Measurements from ENCODE around the gene MEIS3.

MEIS3 gene

DNA sequence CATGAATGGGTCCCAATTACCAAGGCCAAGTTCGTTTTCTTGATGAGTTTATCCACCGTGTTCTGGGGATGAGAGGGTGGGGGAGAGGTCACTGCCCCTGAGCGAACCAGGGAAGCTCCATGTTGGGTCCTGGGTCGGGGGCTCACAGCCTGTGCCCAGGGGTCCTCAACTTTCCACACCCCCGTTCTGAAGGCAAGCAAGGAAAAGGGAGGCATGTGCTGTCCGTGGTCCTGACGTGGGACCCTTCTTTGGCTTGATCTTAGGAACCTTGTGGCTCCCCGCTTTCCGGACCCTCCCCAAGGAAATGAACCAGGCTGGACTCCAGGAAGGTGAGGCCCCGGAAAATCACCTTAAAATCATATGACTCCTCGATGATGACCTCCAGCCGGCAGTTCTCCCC lies 18.2 kb upstream of the MEIS3 start:
- peak; percentile 62 for DNase-seq (ENCODE audit: low read depth)
- no peak for TF ChIP-seq POLR2A (IDR thresholded peaks at IDR 0.05; ENCODE audit: extremely low read depth, insufficient read length)
- TF ChIP-seq, protein P1, sequence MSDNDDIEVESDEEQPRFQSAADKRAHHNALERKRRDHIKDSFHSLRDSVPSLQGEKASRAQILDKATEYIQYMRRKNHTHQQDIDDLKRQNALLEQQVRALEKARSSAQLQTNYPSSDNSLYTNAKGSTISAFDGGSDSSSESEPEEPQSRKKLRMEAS (IDR thresholded peaks at IDR 0.05; ENCODE audit: low read depth, low read length), result peak; percentile 51; the same call in 1 of the 2 replicates
- no peak overlapping the region for H3K4me3 ChIP-seq (ENCODE audit: low read depth, low read length)

DNA sequence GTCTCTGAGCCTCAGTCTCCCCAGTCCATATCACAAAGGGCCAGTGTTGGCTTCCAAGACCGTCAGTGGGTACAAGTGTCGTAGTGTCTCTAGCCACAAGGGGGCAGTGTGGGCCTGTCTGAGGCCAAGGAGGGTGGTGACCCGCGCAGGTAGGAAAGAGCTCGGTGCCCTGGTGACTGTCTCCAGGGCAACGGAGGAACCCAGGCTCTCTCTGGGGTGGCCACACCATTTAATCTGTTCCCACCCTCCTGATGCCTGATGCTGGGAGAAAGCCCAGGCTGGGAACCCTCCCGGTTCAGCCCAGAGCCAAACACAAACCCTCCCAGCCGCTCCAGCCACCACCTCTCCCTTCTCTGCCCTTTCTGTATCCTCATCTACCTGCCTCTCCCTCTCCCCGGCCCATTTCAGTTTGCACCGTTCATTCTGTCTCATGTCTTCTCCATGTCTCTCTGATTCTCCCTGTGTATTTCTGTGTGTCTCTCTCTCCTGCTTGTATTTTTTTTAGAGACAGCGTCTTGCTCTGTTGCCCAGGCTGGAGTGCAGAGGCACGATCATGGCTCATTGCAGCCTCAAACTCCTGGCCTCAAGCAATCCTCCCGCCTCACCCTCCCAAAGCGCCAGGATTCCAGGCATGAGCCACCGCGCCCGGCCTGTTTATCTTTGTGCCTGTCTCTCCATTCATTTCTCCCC lies 17.5 kb upstream of the MEIS3 start:
- DNase-seq (ENCODE audit: low read depth), result peak; percentile 91
- TF ChIP-seq, protein P1 (IDR thresholded peaks at IDR 0.05; ENCODE audit: low read depth, low read length), result peak; percentile 61
- TF ChIP-seq POLR2A (IDR thresholded peaks at IDR 0.05; ENCODE audit: extremely low read depth, insufficient read length), result no peak
- 0 out of 2 replicates have a peak, but pooled peaks have one; percentile 48 for TF ChIP-seq MYC (IDR thresholded peaks at IDR 0.05; ENCODE audit: low read depth, low read length)
- TF ChIP-seq, protein P2, sequence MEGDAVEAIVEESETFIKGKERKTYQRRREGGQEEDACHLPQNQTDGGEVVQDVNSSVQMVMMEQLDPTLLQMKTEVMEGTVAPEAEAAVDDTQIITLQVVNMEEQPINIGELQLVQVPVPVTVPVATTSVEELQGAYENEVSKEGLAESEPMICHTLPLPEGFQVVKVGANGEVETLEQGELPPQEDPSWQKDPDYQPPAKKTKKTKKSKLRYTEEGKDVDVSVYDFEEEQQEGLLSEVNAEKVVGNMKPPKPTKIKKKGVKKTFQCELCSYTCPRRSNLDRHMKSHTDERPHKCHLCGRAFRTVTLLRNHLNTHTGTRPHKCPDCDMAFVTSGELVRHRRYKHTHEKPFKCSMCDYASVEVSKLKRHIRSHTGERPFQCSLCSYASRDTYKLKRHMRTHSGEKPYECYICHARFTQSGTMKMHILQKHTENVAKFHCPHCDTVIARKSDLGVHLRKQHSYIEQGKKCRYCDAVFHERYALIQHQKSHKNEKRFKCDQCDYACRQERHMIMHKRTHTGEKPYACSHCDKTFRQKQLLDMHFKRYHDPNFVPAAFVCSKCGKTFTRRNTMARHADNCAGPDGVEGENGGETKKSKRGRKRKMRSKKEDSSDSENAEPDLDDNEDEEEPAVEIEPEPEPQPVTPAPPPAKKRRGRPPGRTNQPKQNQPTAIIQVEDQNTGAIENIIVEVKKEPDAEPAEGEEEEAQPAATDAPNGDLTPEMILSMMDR (IDR thresholded peaks at IDR 0.05; ENCODE audit: low read depth, low read length), result peak; percentile 100
- H3K4me3 ChIP-seq (ENCODE audit: low read depth, low read length), result no peak overlapping the region

DNA sequence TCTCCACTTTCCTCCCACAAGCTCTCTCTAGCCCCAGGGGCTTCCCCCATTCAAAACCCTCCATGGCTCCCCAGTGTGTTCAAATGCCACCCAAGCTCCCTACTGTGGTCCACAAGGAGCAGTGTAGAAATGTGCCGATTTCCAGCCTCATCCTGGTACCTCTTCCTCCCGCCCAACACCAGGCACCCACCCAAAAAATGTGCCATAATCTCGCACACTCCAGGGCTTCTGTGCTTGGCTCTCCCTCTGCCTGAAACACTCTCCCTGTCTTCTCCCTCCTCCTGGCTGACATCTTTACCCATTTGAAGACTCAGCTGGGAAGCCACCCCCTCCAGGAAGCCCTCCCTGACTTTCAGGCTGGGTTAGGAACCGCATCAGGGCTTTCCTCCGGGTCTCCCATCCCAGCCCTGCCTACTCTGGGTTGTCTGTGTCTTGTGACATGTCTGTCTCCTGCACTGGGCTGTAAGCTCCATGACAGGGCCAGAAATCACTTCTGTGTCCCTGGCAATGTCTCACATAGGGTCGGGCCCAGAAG lies 16.6 kb upstream of the MEIS3 start:
- DNase-seq (ENCODE audit: low read depth), result no peak
- no peak overlapping the region for H3K4me3 ChIP-seq (ENCODE audit: low read depth, low read length)
- TF ChIP-seq, protein P2 (IDR thresholded peaks at IDR 0.05; ENCODE audit: low read depth, low read length), result no peak
- no peak for TF ChIP-seq MYC (IDR thresholded peaks at IDR 0.05; ENCODE audit: low read depth, low read length)
- no peak for TF ChIP-seq POLR2A (IDR thresholded peaks at IDR 0.05; ENCODE audit: extremely low read depth, insufficient read length)
- TF ChIP-seq, protein P1 (IDR thresholded peaks at IDR 0.05; ENCODE audit: low read depth, low read length), result no peak

DNA sequence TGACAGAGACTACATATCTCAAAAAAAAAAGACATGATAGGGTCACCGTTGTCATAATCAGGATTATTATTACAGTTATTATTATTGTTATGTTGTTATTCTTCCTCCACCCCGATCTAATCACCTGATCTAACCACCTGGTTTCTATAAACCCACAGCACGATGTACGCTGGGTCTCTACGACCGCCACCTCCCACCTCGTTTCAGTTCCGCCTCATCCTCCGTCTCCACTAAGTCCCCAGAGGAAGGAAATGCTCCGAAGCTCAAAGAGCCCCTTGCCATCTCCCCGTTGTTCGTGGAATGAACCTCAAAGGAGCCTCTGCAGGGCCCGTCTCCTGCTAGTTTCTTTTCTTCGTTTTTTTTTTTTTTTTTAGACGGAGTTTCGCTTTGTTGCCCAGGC lies 15.9 kb upstream of the MEIS3 start:
- no peak for DNase-seq (ENCODE audit: low read depth)
- TF ChIP-seq, protein P2 (IDR thresholded peaks at IDR 0.05; ENCODE audit: low read depth, low read length), result no peak
- TF ChIP-seq POLR2A (IDR thresholded peaks at IDR 0.05; ENCODE audit: extremely low read depth, insufficient read length), result no peak
- TF ChIP-seq, protein P1 (IDR thresholded peaks at IDR 0.05; ENCODE audit: low read depth, low read length), result no peak
- TF ChIP-seq MYC (IDR thresholded peaks at IDR 0.05; ENCODE audit: low read depth, low read length), result no peak
- H3K4me3 ChIP-seq (ENCODE audit: low read depth, low read length), result no peak overlapping the region

DNA sequence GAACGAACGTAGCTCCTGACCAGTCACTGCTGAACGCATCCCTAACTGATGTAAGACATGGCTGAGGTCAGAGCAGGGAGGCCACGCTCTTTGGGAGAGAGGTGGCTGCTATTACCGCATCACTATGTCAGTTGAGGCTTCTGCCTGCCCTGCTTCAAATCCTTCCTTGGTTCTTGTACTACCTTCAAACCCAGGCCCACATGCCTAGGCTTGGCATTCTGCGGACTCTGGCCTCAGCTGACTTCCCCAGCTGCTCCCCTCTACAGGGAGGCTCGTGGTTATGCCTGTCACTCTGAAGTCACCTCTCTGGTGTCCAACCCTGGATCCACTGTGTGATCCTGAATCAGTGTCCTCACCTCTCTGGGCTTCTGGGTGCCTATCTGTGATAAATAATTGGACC lies 14.8 kb upstream of the MEIS3 start:
- peak; percentile 62 for DNase-seq (ENCODE audit: low read depth)
- no peak overlapping the region for H3K4me3 ChIP-seq (ENCODE audit: low read depth, low read length)
- TF ChIP-seq, protein P2 (IDR thresholded peaks at IDR 0.05; ENCODE audit: low read depth, low read length), result no peak
- peak; percentile 31 for TF ChIP-seq POLR2A (IDR thresholded peaks at IDR 0.05; ENCODE audit: extremely low read depth, insufficient read length)

DNA sequence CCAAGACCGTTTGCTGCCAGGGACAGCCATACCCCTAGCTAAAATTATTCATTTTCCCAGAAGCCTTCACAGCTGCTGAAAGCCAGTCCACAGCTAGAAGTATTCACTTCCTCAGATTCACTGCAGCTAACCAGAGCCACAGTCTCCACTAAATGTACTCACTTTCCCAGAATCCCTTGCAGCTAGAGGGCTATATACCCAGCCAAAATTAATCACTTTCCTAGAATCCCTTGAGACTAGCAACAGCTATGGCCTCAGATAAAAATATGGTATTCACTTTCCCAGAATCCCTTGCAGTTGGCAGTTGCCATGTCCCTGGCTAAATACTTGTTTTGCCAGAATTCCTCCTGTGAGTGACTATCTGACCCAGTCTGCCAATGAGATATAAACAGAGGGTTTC lies 13.8 kb upstream of the MEIS3 start:
- DNase-seq (ENCODE audit: low read depth), result peak; percentile 91
- no peak for TF ChIP-seq POLR2A (IDR thresholded peaks at IDR 0.05; ENCODE audit: extremely low read depth, insufficient read length)
- TF ChIP-seq, protein P1 (IDR thresholded peaks at IDR 0.05; ENCODE audit: low read depth, low read length), result no peak
- TF ChIP-seq MYC (IDR thresholded peaks at IDR 0.05; ENCODE audit: low read depth, low read length), result no peak; the same call in 1 of the 2 replicates
- TF ChIP-seq, protein P2 (IDR thresholded peaks at IDR 0.05; ENCODE audit: low read depth, low read length), result no peak
- H3K4me3 ChIP-seq (ENCODE audit: low read depth, low read length), result no peak overlapping the region
